ENCODE data around the gene GET4.

GET4 gene

GRCh38 chr7:890868-891267 lies 14.5 kb downstream of the GET4 start:
- H3K27ac ChIP-seq: no peak overlapping the region
- no peak for TF ChIP-seq CTCF (conservative IDR thresholded peaks at IDR 0.05)
- no peak for TF ChIP-seq ZFX (IDR thresholded peaks at IDR 0.05)

DNA sequence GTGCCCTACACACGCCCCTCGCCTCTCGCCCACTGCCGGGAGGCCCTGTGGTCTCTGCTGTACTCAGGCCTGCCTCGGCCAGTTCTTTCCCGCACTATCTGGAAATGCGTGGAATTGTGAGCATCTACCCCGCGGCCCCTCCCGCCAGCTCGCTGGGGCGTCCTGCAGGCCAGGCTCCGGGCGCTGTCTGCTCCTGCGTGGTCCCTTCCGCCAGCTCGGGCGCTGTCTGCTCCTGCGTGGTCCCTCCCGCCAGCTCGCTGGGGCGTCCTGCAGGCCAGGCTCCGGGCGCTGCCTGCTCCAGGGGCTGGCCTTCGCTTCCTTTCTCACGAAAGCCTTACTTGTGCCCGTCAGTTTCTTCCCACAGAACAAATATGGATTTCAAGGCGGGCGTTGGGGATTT lies 14.9 kb downstream of the GET4 start:
- TF ChIP-seq CTCF (conservative IDR thresholded peaks at IDR 0.05) (no peak), ZFX (IDR thresholded peaks at IDR 0.05) (no peak)

DNA sequence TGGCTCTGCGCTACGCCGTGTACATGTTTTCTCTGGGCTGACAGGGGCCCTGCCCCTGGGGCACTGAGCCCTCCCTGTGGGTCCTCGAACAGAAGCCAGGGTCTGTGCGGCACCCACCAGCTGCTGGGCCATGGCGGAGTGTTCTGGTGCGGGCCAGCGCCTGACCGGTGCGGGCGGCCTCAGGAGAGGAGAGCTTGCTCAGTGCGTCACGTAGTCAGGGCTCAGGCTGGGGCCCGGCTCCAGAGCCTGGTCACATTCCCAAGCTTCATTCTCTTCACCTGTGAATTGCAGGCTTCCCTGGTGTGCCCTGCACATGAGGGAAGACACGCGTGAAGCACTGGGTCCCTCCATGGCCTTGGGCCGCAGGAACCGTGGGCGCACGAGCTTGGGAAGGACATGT lies 15.5 kb downstream of the GET4 start:
- TF ChIP-seq CTCF (conservative IDR thresholded peaks at IDR 0.05) (no peak), ZFX (IDR thresholded peaks at IDR 0.05) (no peak)

More for the DNA sequence above, 14.9 kb downstream of the GET4 start:
- no peak overlapping the region for H3K27ac ChIP-seq

DNA sequence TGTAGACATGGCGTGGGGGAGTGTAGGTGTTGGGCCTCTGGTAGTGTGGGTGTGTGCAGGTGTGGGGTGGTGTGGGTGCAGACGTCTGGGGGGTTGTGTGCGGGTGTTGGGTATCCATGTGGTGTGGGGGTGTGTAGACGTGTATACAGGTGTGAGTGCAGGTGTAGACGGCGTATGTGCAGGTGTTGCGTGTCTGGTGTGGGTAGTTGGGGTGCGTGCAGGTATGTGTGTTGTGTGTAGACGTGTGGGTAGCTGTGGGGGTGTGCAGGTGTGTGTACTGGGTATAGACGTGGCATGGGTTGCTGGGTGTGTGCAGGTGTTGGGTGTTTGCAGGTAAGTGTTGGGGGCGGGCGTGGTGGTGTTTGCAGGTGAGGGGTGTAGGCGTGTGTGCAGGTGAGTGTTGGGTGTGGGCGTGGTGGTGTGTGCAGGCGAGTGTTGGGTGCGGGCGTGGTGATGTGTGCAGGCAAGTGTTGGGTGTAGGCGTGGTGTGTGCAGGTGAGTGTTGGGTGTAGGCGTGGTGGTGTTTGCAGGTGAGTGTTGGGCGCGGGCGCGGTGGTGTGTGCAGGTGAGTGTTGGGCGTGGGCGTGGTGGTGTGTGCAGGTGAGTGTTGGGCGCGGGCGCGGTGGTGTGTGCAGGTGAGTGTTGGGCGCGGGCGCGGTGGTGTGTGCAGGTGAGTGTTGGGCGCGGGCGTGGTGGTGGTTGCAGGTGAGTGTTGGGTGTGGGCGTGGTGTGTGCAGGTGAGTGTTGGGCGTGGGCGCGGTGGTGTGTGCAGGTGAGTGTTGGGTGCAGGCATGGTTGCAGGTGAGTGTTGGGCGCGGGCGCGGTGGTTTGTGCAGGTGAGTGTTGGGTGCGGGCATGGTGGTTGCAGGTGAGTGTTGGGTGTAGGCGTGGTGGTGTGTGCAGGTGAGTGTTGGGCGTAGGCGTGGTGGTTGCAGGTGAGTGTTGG lies 16.6 kb downstream of the GET4 start:
- TF ChIP-seq ZFX (IDR thresholded peaks at IDR 0.05) (no peak), CTCF (conservative IDR thresholded peaks at IDR 0.05) (no peak)
- H3K27ac ChIP-seq: no peak overlapping the region

More for the DNA sequence above, 15.5 kb downstream of the GET4 start:
- no peak overlapping the region for H3K27ac ChIP-seq

- H3K27ac ChIP-seq: no peak overlapping the region
- TF ChIP-seq ZFX (IDR thresholded peaks at IDR 0.05): no peak
- no peak for TF ChIP-seq CTCF (conservative IDR thresholded peaks at IDR 0.05)
Measured at GRCh38 chr7:893686-894085, 17.3 kb downstream of the GET4 start.

DNA sequence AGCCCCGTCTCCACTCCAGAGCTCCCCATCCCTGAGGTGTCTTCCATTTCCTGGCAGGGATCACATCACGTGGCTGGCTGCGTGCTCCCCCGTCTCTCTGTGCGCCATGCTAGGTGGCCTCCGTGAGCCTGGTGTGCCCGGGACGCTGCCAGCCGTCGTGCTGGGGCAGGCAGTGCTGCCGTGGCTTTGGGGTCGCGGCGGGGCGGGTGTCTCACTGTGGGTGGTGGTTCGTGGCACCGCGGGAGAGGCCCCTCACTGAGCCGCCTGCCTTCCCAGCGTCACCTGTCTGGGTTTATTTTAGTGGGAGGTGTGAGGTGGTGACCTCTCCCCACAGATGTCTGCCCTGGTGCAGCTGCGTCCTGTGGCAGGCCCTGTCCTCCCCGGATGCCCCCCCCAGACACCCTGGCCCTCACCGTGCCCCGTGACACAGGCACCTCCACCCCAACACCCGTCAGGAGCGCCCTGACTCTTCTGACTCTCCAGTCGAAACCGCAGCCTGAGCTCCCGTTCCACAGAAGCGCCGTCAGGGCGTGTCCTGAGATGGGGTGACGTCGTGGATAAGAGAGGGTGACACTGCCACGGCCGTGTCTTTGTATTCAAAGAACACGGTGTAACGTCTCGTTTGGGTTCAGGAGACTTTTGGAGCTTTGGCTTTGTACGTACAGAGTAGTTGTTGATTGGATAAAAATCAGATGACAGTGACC lies 18.0 kb downstream of the GET4 start:
- no peak for TF ChIP-seq ZFX (IDR thresholded peaks at IDR 0.05)
- no peak for TF ChIP-seq CTCF (conservative IDR thresholded peaks at IDR 0.05)
- no peak overlapping the region for H3K27ac ChIP-seq

DNA sequence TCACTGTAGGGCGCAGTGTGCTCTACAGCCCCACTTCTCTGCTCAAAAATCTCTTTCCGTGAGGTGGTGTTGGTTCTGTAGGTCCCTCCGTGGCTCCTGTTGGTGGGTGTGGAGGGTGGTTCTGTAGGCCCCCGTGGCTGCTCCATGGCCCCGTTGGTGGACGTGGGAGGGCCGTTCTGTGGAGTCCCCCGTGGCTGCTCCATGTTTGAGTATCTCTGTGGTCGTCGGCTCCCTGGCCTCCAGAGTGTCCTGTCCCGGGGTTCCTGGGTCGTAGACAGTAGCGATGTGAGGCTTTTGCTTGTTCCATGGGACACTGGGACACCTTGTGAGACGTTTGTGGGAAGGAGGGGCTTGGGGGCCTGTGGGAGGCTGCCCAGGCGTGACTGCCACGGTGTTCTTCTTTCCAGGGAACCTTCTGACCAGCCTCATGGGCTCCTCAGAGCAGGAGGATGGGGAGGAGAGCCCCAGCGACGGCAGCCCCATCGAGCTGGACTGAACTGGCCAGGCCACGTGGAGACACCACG lies 18.6 kb downstream of the GET4 start:
- TF ChIP-seq ZFX (IDR thresholded peaks at IDR 0.05) (no peak), CTCF (conservative IDR thresholded peaks at IDR 0.05) (no peak)
- H3K27ac ChIP-seq: no peak overlapping the region

All from C4-2B (cell line).